ENCODE results near the gene AKAP7. TPM values are rescaled to one million over a fixed set of nuclear protein-coding genes. Genes with fewer than 3 reads are reported as not detected.

Gene AKAP7
- total RNA-seq, 6 donors from 2014 or later = 2.4 to 11.3 (median 7.1) TPM

- Histone ChIP-seq H3K36me3 (no peaks in the 10 kb centered on the region), H3K4me1 (peaks cover 6 to 16% (median 11%) of the 10 kb centered on the region in 4 donors), H3K27ac (no peak overlapping the region), H3K27me3 (no peaks in the 10 kb centered on the region), H3K9me3 (no peaks in the 10 kb centered on the region), H3K4me3 (no peak overlapping the region)
- TF ChIP-seq EP300 (IDR thresholded peaks at IDR 0.05) = no peak
- ATAC-seq (ENCODE audit: low FRiP score in 2 of 2) (no peak), DNase-seq (no peak)
- 78 to 94% methylated on average over 1 of the region's 1 CpG for WGBS, 2 donors
These were observed 150.3 kb downstream of the AKAP7 start for GRCh38 chr6:131285548-131285947.

- Histone ChIP-seq H3K27ac (no peak overlapping the region), H3K27me3 (no peaks in the 10 kb centered on the region), H3K4me1 (peaks cover 3 to 11% (median 6%) of the 10 kb centered on the region in 4 donors), H3K4me3 (no peak overlapping the region), H3K9me3 (no peaks in the 10 kb centered on the region), H3K36me3 (no peaks in the 10 kb centered on the region)
- 90 to 96% methylated on average over 2 of the region's 2 CpGs for WGBS, 2 donors
- ATAC-seq (ENCODE audit: low FRiP score in 2 of 2) (no peak), DNase-seq (no peak)
- TF ChIP-seq POLR2AphosphoS5 (IDR thresholded peaks at IDR 0.05) = no peak
- TF ChIP-seq POLR2A (IDR thresholded peaks at IDR 0.05) = no peak
- TF ChIP-seq EP300 (IDR thresholded peaks at IDR 0.05) = no peak
- no peak for TF ChIP-seq CTCF (IDR thresholded peaks at IDR 0.05)
These were observed 151.3 kb downstream of the AKAP7 start for GRCh38 chr6:131286469-131287040.

GRCh38 chr6:131288214-131288613, 152.9 kb downstream of the AKAP7 start:
- no peak overlapping the region for H3K27ac ChIP-seq
- TF ChIP-seq CTCF (IDR thresholded peaks at IDR 0.05) (no peak), POLR2A (IDR thresholded peaks at IDR 0.05) (no peak), EP300 (IDR thresholded peaks at IDR 0.05) (no peak), POLR2AphosphoS5 (IDR thresholded peaks at IDR 0.05) (no peak)
- H3K4me1 ChIP-seq = peaks cover 0 to 13% (median 7%) of the 10 kb centered on the region in 4 donors
- no peaks in the 10 kb centered on the region for H3K9me3 ChIP-seq
- ATAC-seq (ENCODE audit: low FRiP score in 2 of 2) (no peak), DNase-seq (no peak)
- no peak overlapping the region for H3K4me3 ChIP-seq
- WGBS, 2 donors = 51 to 65% methylated on average over 2 of the region's 2 CpGs
- H3K27me3 ChIP-seq = no peaks in the 10 kb centered on the region
- no peaks in the 10 kb centered on the region for H3K36me3 ChIP-seq

GRCh38 chr6:131290955-131291354, 155.7 kb downstream of the AKAP7 start:
- WGBS, 2 donors = 99% methylated on average over 4 of the region's 4 CpGs
- DNase-seq (no peak), ATAC-seq (ENCODE audit: low FRiP score in 2 of 2) (no peak)
- Histone ChIP-seq H3K4me1 (peaks cover 0 to 22% (median 9%) of the 10 kb centered on the region in 4 donors), H3K36me3 (no peaks in the 10 kb centered on the region), H3K27me3 (no peaks in the 10 kb centered on the region), H3K9me3 (no peaks in the 10 kb centered on the region), H3K27ac (no peak overlapping the region), H3K4me3 (no peak overlapping the region)
- TF ChIP-seq POLR2A (IDR thresholded peaks at IDR 0.05) = no peak
- TF ChIP-seq EP300 (IDR thresholded peaks at IDR 0.05) = no peak
- TF ChIP-seq POLR2AphosphoS5 (IDR thresholded peaks at IDR 0.05) = no peak
- TF ChIP-seq CTCF (IDR thresholded peaks at IDR 0.05) = no peak

GRCh38 chr6:131292145-131292938, 157.1 kb downstream of the AKAP7 start:
- no peaks in the 10 kb centered on the region for H3K27me3 ChIP-seq
- H3K36me3 ChIP-seq = no peaks in the 10 kb centered on the region
- H3K4me3 ChIP-seq = no peak overlapping the region
- ATAC-seq (ENCODE audit: low FRiP score in 2 of 2) (no peak), DNase-seq (no peak)
- H3K4me1 ChIP-seq = peaks cover 0 to 22% (median 9%) of the 10 kb centered on the region in 4 donors
- 24 to 35% methylated on average over 2 of the region's 2 CpGs for WGBS, 2 donors
- no peaks in the 10 kb centered on the region for H3K9me3 ChIP-seq
- H3K27ac ChIP-seq = peak overlapping the region in 1 of 4 donors; percentile 54
- no peak for TF ChIP-seq EP300 (IDR thresholded peaks at IDR 0.05)
- TF ChIP-seq POLR2AphosphoS5 (IDR thresholded peaks at IDR 0.05) = no peak
- TF ChIP-seq POLR2A (IDR thresholded peaks at IDR 0.05) = no peak
- no peak for TF ChIP-seq CTCF (IDR thresholded peaks at IDR 0.05)
